DMS53 (cell line): ENCODE results near the gene SHOC1.
"Not testable (repeated sequence)": the region's sequence is repeated elsewhere in the genome, so short reads cannot be mapped to it uniquely, and the experiment has no call there.

ENCODE experiments used
- DNase-seq: peaks from one replicate; lab custom pipeline; 2025; lab: John Stamatoyannopoulos, UW

The SHOC1 gene

GRCh38 chr9:111805262-111805661 is 10.5 kb upstream of the SHOC1 start:
- DNase-seq = no peak

DNA sequence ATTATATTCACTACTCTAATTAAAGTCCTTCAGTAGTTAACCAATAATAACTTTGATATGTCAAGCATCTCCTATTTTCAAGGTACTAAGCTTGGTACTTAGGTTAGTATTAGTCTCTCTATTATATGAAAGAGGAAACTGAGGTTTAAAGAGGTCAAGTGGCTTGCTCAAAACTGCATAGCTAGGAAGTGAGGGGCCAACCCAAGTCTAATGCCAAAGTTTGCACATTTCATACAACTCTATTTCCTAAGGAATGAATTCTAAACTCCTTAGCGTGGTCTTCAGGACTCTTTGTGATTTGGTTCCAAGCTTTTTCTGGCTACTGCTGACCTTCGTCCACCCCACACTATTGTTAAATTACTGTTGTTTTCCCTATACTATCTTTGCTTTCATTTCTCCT is 9.9 kb upstream of the SHOC1 start:
- no peak for DNase-seq

DNA sequence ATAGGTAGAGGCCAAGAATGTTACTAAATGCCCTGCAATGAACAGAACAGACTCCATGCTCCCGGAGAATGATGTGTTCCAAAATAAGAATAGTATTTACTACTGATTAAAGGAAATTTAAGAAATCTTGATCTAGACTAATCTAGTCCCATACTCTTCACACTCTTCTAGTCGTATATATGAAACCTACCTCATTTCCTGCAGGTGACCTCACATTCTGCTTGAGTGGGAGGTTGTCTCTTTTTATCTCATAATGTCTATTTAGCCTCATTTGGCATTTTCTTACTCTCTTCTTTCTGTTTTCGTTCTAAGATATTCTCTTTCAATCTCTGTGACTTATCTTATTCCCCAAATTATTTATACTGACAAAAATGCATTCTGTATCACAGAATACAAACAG is 9.2 kb upstream of the SHOC1 start:
- DNase-seq = no peak

- DNase-seq = no peak
Observed at GRCh38 chr9:111799915-111800526, 5.3 kb upstream of the SHOC1 start.

- no peak for DNase-seq
Observed at GRCh38 chr9:111799506-111799905, 4.8 kb upstream of the SHOC1 start.

DNA sequence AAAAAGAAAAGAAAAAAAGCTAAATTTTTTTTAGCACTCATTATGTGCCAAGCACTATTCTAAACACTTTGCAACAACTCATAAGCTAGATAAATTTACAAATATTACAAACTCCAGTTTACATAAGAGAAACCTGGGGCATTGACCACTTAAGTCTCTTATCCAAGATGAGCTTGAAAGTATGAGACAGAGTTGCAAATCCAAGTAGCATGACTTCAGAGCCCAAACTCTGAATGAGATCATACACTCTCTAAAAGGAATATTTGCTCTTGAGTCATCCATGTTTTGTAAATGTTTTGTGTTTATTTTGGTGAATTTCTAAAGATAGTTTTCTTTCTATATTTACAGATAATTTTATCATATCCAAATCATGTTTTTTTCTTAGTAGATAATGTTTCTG is 4.0 kb upstream of the SHOC1 start:
- DNase-seq = peak; percentile 63

DNA sequence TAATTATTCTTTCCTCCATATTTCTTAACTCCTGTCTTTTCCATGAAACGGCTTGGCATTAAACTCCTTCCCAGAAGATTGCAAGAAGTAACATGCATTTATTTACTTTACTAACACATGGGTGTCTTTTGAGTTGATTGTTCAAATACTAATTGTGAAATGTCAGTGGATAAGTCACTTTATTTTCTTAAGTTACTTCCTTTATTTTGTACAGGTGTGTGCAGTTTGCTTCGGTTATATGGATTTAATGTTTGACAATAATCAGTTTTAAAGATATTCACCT is 761 bp upstream of the SHOC1 start:
- no peak for DNase-seq

DNA sequence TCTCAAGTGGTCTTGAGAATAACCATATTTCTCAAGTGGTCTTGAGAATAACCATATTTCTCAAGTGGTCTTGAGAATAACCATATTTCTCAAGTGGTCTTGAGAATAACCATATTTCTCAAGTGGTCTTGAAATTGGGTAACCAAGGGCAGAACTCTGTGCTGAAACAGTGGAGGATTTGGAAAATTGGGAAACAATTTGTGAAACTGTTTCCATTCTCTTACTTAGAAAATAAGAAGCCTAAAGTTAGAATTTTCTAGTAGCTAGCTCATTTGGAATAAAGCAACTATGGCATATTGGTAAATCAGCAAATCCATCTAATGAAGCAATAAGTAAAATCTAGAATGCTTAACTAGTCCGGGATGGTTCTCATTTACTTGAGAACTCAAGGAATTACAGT is 2.9 kb downstream of the SHOC1 start:
- DNase-seq = not testable (repeated sequence)

- no peak for DNase-seq
Observed at GRCh38 chr9:111789881-111790280, 4.9 kb downstream of the SHOC1 start.

DNA sequence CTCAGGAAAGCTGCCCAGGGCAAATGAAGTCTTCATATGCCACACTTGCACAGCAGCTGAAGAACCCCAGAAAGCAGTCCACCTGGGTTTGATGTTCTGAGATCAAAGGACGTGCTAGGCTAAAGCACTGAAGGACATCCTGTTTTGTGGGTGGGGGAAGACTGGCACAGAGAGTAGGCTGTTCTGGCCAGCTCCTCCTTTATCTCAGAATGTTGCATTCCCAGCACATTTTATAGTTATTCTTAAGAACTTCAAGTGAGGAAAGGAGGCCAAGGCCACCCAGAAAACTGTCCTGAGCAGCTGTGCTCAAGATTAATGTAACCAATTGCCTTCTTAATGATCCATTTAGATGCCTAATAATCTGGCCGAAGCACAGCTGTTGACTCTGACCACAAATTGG is 10.9 kb downstream of the SHOC1 start:
- DNase-seq = no peak

DNA sequence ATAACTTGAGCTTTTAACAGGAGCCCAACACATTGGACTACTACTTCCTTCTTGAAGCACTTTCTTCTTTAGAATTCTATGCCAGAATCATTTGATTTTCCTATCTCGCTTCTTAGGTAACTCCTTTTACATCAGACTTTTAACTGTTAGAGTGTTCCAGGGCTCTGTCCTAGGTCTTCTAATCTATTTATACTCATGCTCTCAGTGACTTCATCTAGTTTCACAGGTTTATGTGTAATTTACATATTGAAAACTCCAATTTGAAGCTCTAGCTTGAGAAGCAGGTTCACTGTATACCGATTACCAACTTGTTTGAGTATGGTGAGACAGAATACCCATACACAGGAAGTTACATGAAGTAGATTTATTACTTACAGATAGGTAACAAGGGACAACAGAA is 11.3 kb downstream of the SHOC1 start:
- DNase-seq = no peak

- no peak for DNase-seq
Observed at GRCh38 chr9:111766066-111766465, 28.7 kb downstream of the SHOC1 start.

DNA sequence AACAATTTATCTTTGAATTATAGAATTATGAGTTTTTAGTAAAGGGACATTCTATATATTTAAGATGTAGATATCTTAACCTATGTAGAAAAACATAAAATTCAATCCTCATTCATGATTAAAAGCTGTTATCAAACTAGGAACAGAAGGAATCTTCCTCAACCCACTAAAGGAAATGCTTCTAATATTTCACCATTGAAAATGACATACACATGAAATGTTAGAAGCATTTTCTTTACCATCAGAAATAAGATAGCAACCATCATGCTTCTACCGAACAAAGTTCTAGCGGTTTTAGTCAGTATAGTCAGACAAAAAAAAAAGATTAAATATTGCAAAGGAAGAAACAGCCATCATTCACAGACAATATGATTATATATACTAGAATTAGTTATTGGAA is 32.2 kb downstream of the SHOC1 start:
- no peak for DNase-seq

GRCh38 chr9:111759762-111760639 is 34.7 kb downstream of the SHOC1 start:
- DNase-seq = peak; percentile 80

DNA sequence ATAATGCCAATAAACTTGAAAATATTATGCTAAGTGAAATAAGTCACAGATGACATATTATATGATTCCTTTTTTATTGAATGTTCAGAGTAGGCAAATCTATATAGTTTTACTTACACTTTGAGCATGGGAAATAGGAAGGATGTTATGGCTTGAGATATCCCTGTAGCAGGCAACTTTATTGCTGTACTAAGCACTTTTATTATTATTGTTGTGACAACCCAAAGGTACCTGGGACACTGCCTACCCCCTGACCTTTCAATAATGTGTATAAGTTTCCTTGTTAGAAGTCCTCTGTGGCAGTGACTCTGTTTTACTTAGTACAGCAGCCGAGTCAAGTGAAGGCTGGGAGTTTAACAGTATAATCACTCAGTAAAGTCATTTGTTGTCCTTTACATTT is 39.9 kb downstream of the SHOC1 start:
- DNase-seq = no peak

DNA sequence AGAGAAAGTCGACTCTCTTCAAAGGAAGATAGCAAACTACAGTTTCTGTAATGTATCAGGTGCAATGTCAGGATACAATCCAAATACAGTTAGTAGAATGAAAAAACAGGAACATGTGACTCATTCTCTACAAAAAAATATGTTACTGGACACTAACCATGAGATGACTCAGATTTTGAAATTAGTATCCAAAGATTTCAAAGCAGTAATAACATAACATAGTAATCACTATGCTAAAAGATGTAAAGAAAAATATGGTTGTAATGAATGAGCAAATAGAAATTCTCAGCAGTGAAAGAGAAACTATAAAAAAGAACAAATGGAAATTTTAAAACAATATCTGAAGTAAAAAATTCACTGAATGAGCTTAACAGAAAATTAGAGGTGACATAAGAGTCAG is 42.3 kb downstream of the SHOC1 start:
- DNase-seq = no peak
